ENCODE measurements around the gene COX4I1.

Gene COX4I1

GRCh38 chr16:85767531-85767930, 32.0 kb upstream of the COX4I1 start:
- DNase-seq, result no peak

GRCh38 chr16:85768199-85768598, 31.3 kb upstream of the COX4I1 start:
- DNase-seq, result no peak

GRCh38 chr16:85770741-85771140, 28.8 kb upstream of the COX4I1 start:
- no peak for DNase-seq

- DNase-seq, result no peak
Measured at GRCh38 chr16:85773044-85773443, 26.5 kb upstream of the COX4I1 start.

GRCh38 chr16:85774136-85774535, 25.4 kb upstream of the COX4I1 start:
- no peak for DNase-seq

- no peak for DNase-seq
Measured at GRCh38 chr16:85774811-85775210, 24.7 kb upstream of the COX4I1 start.

- no peak for DNase-seq
Measured at GRCh38 chr16:85777583-85778310, 21.7 kb upstream of the COX4I1 start.

- no peak for DNase-seq
Measured at GRCh38 chr16:85778873-85779272, 20.6 kb upstream of the COX4I1 start.

- DNase-seq, result no peak
Measured at GRCh38 chr16:85780281-85780680, 19.2 kb upstream of the COX4I1 start.

- no peak for DNase-seq
Measured at GRCh38 chr16:85781156-85781555, 18.3 kb upstream of the COX4I1 start.

GRCh38 chr16:85781695-85782370, 17.7 kb upstream of the COX4I1 start:
- peak in 49 of 56 donors; percentile 9 to 81 (median 44) for DNase-seq

GRCh38 chr16:85782451-85782850, 17.0 kb upstream of the COX4I1 start:
- no peak for DNase-seq

GRCh38 chr16:85783441-85783840, 16.1 kb upstream of the COX4I1 start:
- DNase-seq, result no peak

- no peak for DNase-seq
Measured at GRCh38 chr16:85784813-85785212, 14.7 kb upstream of the COX4I1 start.

GRCh38 chr16:85785927-85786326, 13.6 kb upstream of the COX4I1 start:
- DNase-seq, result no peak

GRCh38 chr16:85788819-85789218, 10.7 kb upstream of the COX4I1 start:
- DNase-seq, result no peak

- no peak for DNase-seq
Measured at GRCh38 chr16:85789773-85790172, 9.7 kb upstream of the COX4I1 start.

- DNase-seq, result no peak
Measured at GRCh38 chr16:85793662-85794298, 5.7 kb upstream of the COX4I1 start.

GRCh38 chr16:85794696-85795095, 4.8 kb upstream of the COX4I1 start:
- no peak for DNase-seq

GRCh38 chr16:85796152-85796551, 3.3 kb upstream of the COX4I1 start:
- no peak for DNase-seq

GRCh38 chr16:85796599-85796998, 2.9 kb upstream of the COX4I1 start:
- DNase-seq, result no peak

GRCh38 chr16:85798283-85798776, 1.2 kb upstream of the COX4I1 start:
- no peak for DNase-seq
